K562 (cell line): ENCODE data around the gene CYP4B1. TPM values are rescaled to one million over a fixed set of nuclear protein-coding genes. Genes with fewer than 3 reads are reported as not detected.

Experiments
- ATAC-seq: fragments of 200-7000 bp; cut with Tn5 transposase; 3 replicates; pipeline ENCODE4 v1.9.1; 2020; ENCODE audit warnings: moderate library complexity
- BruUV-seq: library from RNA; stranded (reverse); fragments of 400-500 nt; replicated peaks from 2 replicates; lab custom pipeline; 2021; lab: Mats Ljungman, UMichigan
- CTCF ChIA-PET: fragments of 300-600 bp; formaldehyde crosslinking; extraction: SDS; loops from one replicate; lab custom pipeline; 2021; ENCODE audit warnings: low intra/inter-chr PET ratio; lab: Yijun Ruan, JAX
- POLR2A ChIA-PET: fragments of 300-600, 350-650 bp; sonication (Branson Sonifier 250); formaldehyde crosslinking; extraction: SDS; loops from one replicate; lab custom pipeline; 2021; ENCODE audit warnings: antibody characterized with exemption, inconsistent platforms; lab: Yijun Ruan, JAX
- DNase-seq, 4 experiments: peaks; one replicate each; pipeline versions ENCODE4 v3.0.0 to v3.0.0-alpha.2; 2011 to 2018; ENCODE audit warnings: low spot score in 3 of 4, mixed read lengths in 3 of 4; ENCODE audit errors: extremely low read depth in 1 of 4
- FAIRE-seq: peaks from 2 replicates; lab custom pipeline; 2011; peaks lifted over from hg19 to GRCh38; lab: Jason Lieb, UNC
- H2AFZ ChIP-seq: 2 replicates; pipeline ENCODE4 v1.6.0; 2011; ENCODE audit warnings: low read depth, low read length, control low read depth, inconsistent platforms
- H3K27ac ChIP-seq: fragments of 200-600 bp; 3 replicates; pipeline ENCODE4 v1.8.0; 2011; ENCODE audit warnings: low read depth, mild to moderate bottlenecking, control low read depth, inconsistent platforms, low read length, moderate library complexity, mixed read lengths; ENCODE audit errors: extremely low read depth
- H3K27me3 ChIP-seq, 2 experiments: fragments of 300-600 bp in 1 of 2; 2 replicates in 1 of 2; 3 replicates in 1 of 2; pipeline versions ENCODE4 v1.6.0 to v1.8.0; 2011; ENCODE audit warnings: inconsistent platforms in 2 of 2, low read length in 2 of 2, mild to moderate bottlenecking in 1 of 2, mixed read lengths in 1 of 2, moderate library complexity in 1 of 2; ENCODE audit not compliant: control insufficient read depth in 2 of 2, insufficient read depth in 2 of 2
- H3K36me3 ChIP-seq: fragments of 300-600 bp; 3 replicates; pipeline ENCODE4 v1.8.0; 2011; ENCODE audit warnings: mild to moderate bottlenecking, low read length, inconsistent platforms; ENCODE audit not compliant: control insufficient read depth, insufficient read depth
- H3K4me1 ChIP-seq, 2 experiments: fragments of 200-600 bp in 1 of 2; replicated peaks in 1 of 2; 2 replicates in 1 of 2; 3 replicates in 1 of 2; pipeline versions ENCODE4 v1.5.1 to v1.8.0; 2011; ENCODE audit warnings: inconsistent platforms in 2 of 2, low read length in 2 of 2, mild to moderate bottlenecking in 1 of 2, mixed read lengths in 1 of 2, moderate library complexity in 1 of 2; ENCODE audit not compliant: control insufficient read depth in 2 of 2, insufficient read depth in 2 of 2
- H3K4me2 ChIP-seq: 2 replicates; pipeline ENCODE4 v1.6.1; 2011; ENCODE audit warnings: low read length, control low read depth, inconsistent platforms, mixed read lengths; ENCODE audit not compliant: insufficient read depth
- H3K4me3 ChIP-seq: fragments of 200-600 bp; sonication (generic), shearing (Covaris generic); 2 replicates; pipeline ENCODE4 v1.5.1; 2016; ENCODE audit warnings: control low read depth, inconsistent platforms
- H3K79me2 ChIP-seq: fragments of 200-600 bp; 3 replicates; pipeline ENCODE4 v1.8.0; 2011; ENCODE audit warnings: low read length, inconsistent platforms; ENCODE audit not compliant: control insufficient read depth, insufficient read depth
- H3K9ac ChIP-seq, 2 experiments: 2 replicates each; pipeline versions ENCODE4 v1.6.0 to v1.6.1; 2011; ENCODE audit warnings: low read depth in 2 of 2, low read length in 2 of 2, control low read depth in 1 of 2, inconsistent platforms in 1 of 2, mild to moderate bottlenecking in 1 of 2, mixed read lengths in 1 of 2; ENCODE audit not compliant: insufficient read depth in 1 of 2
- H3K9me1 ChIP-seq: one replicate; pipeline ENCODE4 v1.6.0; 2011; ENCODE audit warnings: inconsistent platforms, mild to moderate bottlenecking, low read length, moderate library complexity; ENCODE audit not compliant: control insufficient read depth, insufficient read depth
- H3K9me3 ChIP-seq: replicated peaks from 2 replicates; pipeline ENCODE4 v1.5.1; 2011; ENCODE audit warnings: low read depth, low read length, inconsistent platforms; ENCODE audit not compliant: control insufficient read depth, insufficient read depth
- H4K20me1 ChIP-seq: replicated peaks from 2 replicates; pipeline ENCODE4 v1.6.1; 2011; ENCODE audit warnings: low read length, inconsistent platforms, mixed read lengths; ENCODE audit not compliant: control insufficient read depth, insufficient read depth
- GABPB1 ChIP-seq: sonication (generic); formaldehyde crosslinking; IDR thresholded peaks from 2 replicates; pipeline ENCODE4 v1.8.0; 2022; ENCODE audit warnings: mild to moderate bottlenecking, missing genetic modification reagents
- IRF1 ChIP-seq: sonication (generic); formaldehyde crosslinking; IDR thresholded peaks from 2 replicates; pipeline ENCODE4 v1.8.0; 2022; ENCODE audit warnings: missing genetic modification reagents, mild to moderate bottlenecking, borderline replicate concordance
- TEAD1 ChIP-seq, 2 experiments: fragments of 450-650 bp in 1 of 2; sonication (generic) in 1 of 2; formaldehyde crosslinking; IDR thresholded peaks; 2 replicates each; pipeline versions ENCODE4 v1.4.0 to v1.8.0; 2020 to 2022; ENCODE audit warnings: mild to moderate bottlenecking in 2 of 2, missing genetic modification reagents in 1 of 2
- TOE1 ChIP-seq, 2 experiments: fragments of 450-650 bp in 1 of 2; sonication (generic) in 1 of 2; formaldehyde crosslinking in 1 of 2; IDR thresholded peaks; 2 replicates each; pipeline versions ENCODE4 v1.7.1 to v1.8.0; 2016 to 2022; ENCODE audit warnings: borderline replicate concordance in 2 of 2, mild to moderate bottlenecking in 2 of 2, antibody characterized with exemption in 1 of 2, inconsistent platforms in 1 of 2, low read depth in 1 of 2, missing genetic modification reagents in 1 of 2, moderate library complexity in 1 of 2
- WGBS: fragments of 100-300 bp; shearing (Covaris generic); methylation state at CpG from one replicate; pipeline ENCODE4 v1.1.6; 2016; ENCODE audit warnings: low coverage, mixed read lengths; ENCODE audit not compliant: insufficient coverage; ENCODE audit errors: missing lambda C conversion rate; 5-methylcytosine and 5-hydroxymethylcytosine counted together
- in situ Hi-C: fragments of 300-500 bp; cut with MboI; formaldehyde crosslinking; loops from 4 replicates; pipeline ENCODE4 v1.15.0; 2018; ENCODE audit warnings: inconsistent platforms, mixed read lengths
- intact Hi-C: fragments of 100-400 bp; cut with micrococcal nuclease; formaldehyde crosslinking; loops from 2 replicates; pipeline ENCODE4 v1.14.2; 2022
- polyA plus RNA-seq, 8 experiments: library from polyadenylated mRNA; depleted of rRNA in 4 of 8; stranded (reverse) in 5 of 8; unstranded in 3 of 8; fragments of >200 nt; fragmentation: Nextera tagmentation in 2 of 8; fragmentation: Illumina TruSeq in 1 of 8; extraction: Ambion mirVana in 2 of 8; extraction: Trizol in 1 of 8; gene quantifications; 2 replicates each; pipeline versions ENCODE4 v1.2.1 to v1.2.3, GENCODE V29; 2011 to 2014; ENCODE audit warnings: inconsistent platforms in 1 of 8, missing spikeins in 1 of 8
- total RNA-seq, 7 experiments: library from RNA; depleted of rRNA in 6 of 7; stranded (reverse); fragments of >200 nt in 6 of 7; fragmentation: Illumina TruSeq in 2 of 7; extraction: Trizol in 2 of 7; gene quantifications; 2 replicates each; pipeline versions ENCODE4 v1.2.1 to v1.2.3, GENCODE V29; 2011 to 2021; ENCODE audit warnings: low replicate concordance in 1 of 7

The CYP4B1 gene
- total and polyA plus RNA-seq, 9 of the 15 experiments (the other 6 are each of a cell fraction or from before 2014, with no cell fraction given) = 0.69 TPM; not detected in 8

GRCh38 chr1:46809071-46809470 is 10.2 kb downstream of the CYP4B1 start (continued):
- TF ChIP-seq TOE1 (IDR thresholded peaks at IDR 0.05; ENCODE audit: borderline replicate concordance) (no peak), TOE1 (CRISPR knock-in tag; IDR thresholded peaks at IDR 0.05; ENCODE audit: borderline replicate concordance, low read depth) (no peak), IRF1 (no peak)

GRCh38 chr1:46809904-46810303 is 11.1 kb downstream of the CYP4B1 start:
- no peak for FAIRE-seq
- no peak overlapping the region for H3K27ac ChIP-seq
- intact Hi-C loops = no loop called here
- ATAC-seq = no peak
- no TSS peak for BruUV-seq
- H3K4me3 ChIP-seq = no peak overlapping the region
- DNase-seq = no peak
- no peaks in the 10 kb centered on the region for H3K79me2 ChIP-seq
- H3K9me1 ChIP-seq = no peaks in the 10 kb centered on the region
- TF ChIP-seq TEAD1 (CRISPR knock-in tag; IDR thresholded peaks at IDR 0.05) (no peak), GABPB1 (CRISPR knock-in tag) (no peak)
- TF ChIP-seq, all 486 proteins: peak for 0
- CTCF ChIA-PET = no interaction called here
- peaks cover 6% of the 10 kb centered on the region; the same call in 1 of the 2 replicates for H4K20me1 ChIP-seq
- no peaks in the 10 kb centered on the region for H3K9me3 ChIP-seq
- POLR2A ChIA-PET = interaction anchor here (0.6 kb wide), 1 partner anchor 46 kb away, joined by 3 read pairs; no protein-coding TSS in a partner anchor
- no peaks in the 10 kb centered on the region for H3K4me1 ChIP-seq
- WGBS = 0% methylated on average over 3 of the region's 3 CpGs
- peaks cover 2 to 22% of the 10 kb centered on the region in 2 experiments; a peak in 4 of 5 replicates for H3K27me3 ChIP-seq
- no peak overlapping the region for H3K4me2 ChIP-seq
- no peaks in the 10 kb centered on the region for H3K36me3 ChIP-seq
- in situ Hi-C loops = no loop called here
- H3K9ac ChIP-seq = no peak overlapping the region
- H2AFZ ChIP-seq = no peak overlapping the region
